GM23248 (cell line): Measurements from ENCODE around the gene CDX2. TPM values are rescaled to one million over a fixed set of nuclear protein-coding genes. Genes with fewer than 3 reads are reported as not detected.

ENCODE experiments used
- DNase-seq: peaks from one replicate; pipeline ENCODE4 v3.0.0-alpha.2; 2015
- H2AFZ ChIP-seq: fragments of 200-600 bp; sonication (generic); 2 replicates; pipeline ENCODE4 v1.6.1; 2016; ENCODE audit warnings: antibody characterized with exemption
- H3F3A ChIP-seq: fragments of 200-600 bp; sonication (generic); 2 replicates; pipeline ENCODE4 v1.6.1; 2016; ENCODE audit warnings: mild to moderate bottlenecking, antibody characterized with exemption, mixed run types; ENCODE audit not compliant: insufficient read depth
- H3K27ac ChIP-seq: fragments of 200-600 bp; sonication (generic); 2 replicates; pipeline ENCODE4 v1.5.1; 2016; ENCODE audit warnings: mild to moderate bottlenecking
- H3K27me3 ChIP-seq: fragments of 200-600 bp; sonication (generic); replicated peaks from 2 replicates; pipeline ENCODE4 v1.6.1; 2016; ENCODE audit warnings: mild to moderate bottlenecking; ENCODE audit not compliant: insufficient read depth
- H3K36me3 ChIP-seq: fragments of 200-600 bp; sonication (generic); 2 replicates; pipeline ENCODE4 v1.6.1; 2016; ENCODE audit warnings: low read depth, mild to moderate bottlenecking
- H3K4me1 ChIP-seq: fragments of 200-600 bp; sonication (generic); 2 replicates; pipeline ENCODE4 v1.6.1; 2016; ENCODE audit warnings: mild to moderate bottlenecking; ENCODE audit not compliant: insufficient read depth
- H3K4me2 ChIP-seq: fragments of 200-600 bp; sonication (generic); one replicate; pipeline ENCODE4 v1.6.1; 2016; ENCODE audit warnings: mild to moderate bottlenecking; ENCODE audit not compliant: unreplicated experiment
- H3K4me3 ChIP-seq: fragments of 200-600 bp; sonication (generic); 2 replicates; pipeline ENCODE4 v1.5.1; 2016; ENCODE audit warnings: mild to moderate bottlenecking
- H3K79me2 ChIP-seq: fragments of 200-600 bp; sonication (generic); 2 replicates; pipeline ENCODE4 v1.6.1; 2016; ENCODE audit warnings: mild to moderate bottlenecking; ENCODE audit not compliant: insufficient read depth
- H3K9ac ChIP-seq: fragments of 200-600 bp; sonication (generic); 2 replicates; pipeline ENCODE4 v1.6.1; 2016; ENCODE audit warnings: mild to moderate bottlenecking
- H3K9me2 ChIP-seq: fragments of 200-600 bp; sonication (generic); 2 replicates; pipeline ENCODE4 v1.6.1; 2016; ENCODE audit warnings: mixed run types, mild to moderate bottlenecking, moderate library complexity; ENCODE audit not compliant: insufficient read depth
- H3K9me3 ChIP-seq: fragments of 200-600 bp; sonication (generic); one replicate; pipeline ENCODE4 v1.6.1; 2017; ENCODE audit warnings: low read depth
- H4K20me1 ChIP-seq: fragments of 200-600 bp; sonication (generic); 2 replicates; pipeline ENCODE4 v1.6.0; 2016; ENCODE audit not compliant: insufficient read depth
- EZH2 ChIP-seq: fragments of 200-600 bp; sonication (generic); IDR thresholded peaks from 2 replicates; pipeline ENCODE4 v1.6.1; 2018; ENCODE audit warnings: antibody characterized with exemption, mild to moderate bottlenecking; ENCODE audit not compliant: insufficient read depth, poor library complexity, severe bottlenecking
- EZH2phosphoT487 ChIP-seq: fragments of 200-600 bp; sonication (generic); IDR thresholded peaks from 2 replicates; pipeline ENCODE4 v1.6.1; 2018; ENCODE audit warnings: antibody characterized with exemption, moderate library complexity, mild to moderate bottlenecking, low read depth; ENCODE audit not compliant: insufficient read depth
- WGBS, 2 experiments: methylation state at CpG; one replicate each; pipeline ENCODE4 v1.1.6; 2015 to 2017; ENCODE audit warnings: low lambda C conversion rate in 2 of 2, low coverage in 1 of 2; ENCODE audit errors: missing lambda C conversion rate in 2 of 2; 5-methylcytosine and 5-hydroxymethylcytosine counted together
- in situ Hi-C: fragments of 300-500 bp; cut with MboI; formaldehyde crosslinking; loops from 2 replicates; pipeline ENCODE4 v1.15.0; 2020
- polyA plus RNA-seq: library from polyadenylated mRNA; unstranded; fragments of >200 nt; fragmentation: Nextera tagmentation; extraction: Ambion mirVana; gene quantifications from 2 replicates; pipeline ENCODE4 v1.2.1, GENCODE V29; 2016
- total RNA-seq: library from RNA; depleted of rRNA; stranded (reverse); fragments of >200 nt; shearing (Covaris generic); gene quantifications from 2 replicates; pipeline ENCODE4 v1.2.3, GENCODE V29; 2014

The CDX2 gene
- total and polyA plus RNA-seq, 2 experiments from 2014 or later, result not detected

GRCh38 chr13:27988520-27988919 lies 19.4 kb upstream of the CDX2 start, which contains the start of gene URAD:
Gene URAD (minus strand): TSS chr13:27988693. CDS start chr13:27988637, 56 bp downstream.
- Histone ChIP-seq H3K79me2 (no peaks in the 10 kb centered on the region), H3K27ac (no peak within 1 kb of the TSS), H2AFZ (no peak within 1 kb of the TSS), H3K36me3 (no peaks in the 10 kb centered on the region), H3K9me2 (no peaks in the 10 kb centered on the region), H3K4me3 (no peak within 1 kb of the TSS), H3K27me3 (peaks cover 33% of the 10 kb centered on the region), H3K4me2 (no peak within 1 kb of the TSS), H3F3A (no peaks in the 10 kb centered on the region), H3K9me3 (no peaks in the 10 kb centered on the region), H4K20me1 (no peaks in the 10 kb centered on the region), H3K9ac (no peak within 1 kb of the TSS), H3K4me1 (no peaks in the 10 kb centered on the region)
- WGBS, 2 experiments, result 42 to 44% methylated on average over 11 of the region's 11 CpGs
- in situ Hi-C loops, result loop anchor here (10.0 to 25.0 kb wide), 3 partner anchors 154 to 1001 kb away; no protein-coding TSS in a partner anchor
- no peak for TF ChIP-seq EZH2phosphoT487
- no peak for TF ChIP-seq EZH2
- DNase-seq, result no peak

GRCh38 chr13:27985600-27985999 lies 16.5 kb upstream of the CDX2 start:
- Histone ChIP-seq H3K4me3 (no peak overlapping the region), H3K9me2 (no peaks in the 10 kb centered on the region), H3K9ac (no peak overlapping the region), H4K20me1 (no peaks in the 10 kb centered on the region), H3K4me1 (no peaks in the 10 kb centered on the region), H3K36me3 (no peaks in the 10 kb centered on the region), H3K9me3 (no peaks in the 10 kb centered on the region), H3K27ac (no peak overlapping the region), H3K79me2 (no peaks in the 10 kb centered on the region), H3K27me3 (peaks cover 54% of the 10 kb centered on the region), H2AFZ (no peak overlapping the region), H3K4me2 (no peak overlapping the region), H3F3A (no peaks in the 10 kb centered on the region)
- WGBS, 2 experiments, result 42 to 47% methylated on average over 1 of the region's 1 CpG
- TF ChIP-seq EZH2 (no peak), EZH2phosphoT487 (no peak)
- in situ Hi-C loops, result loop anchor here (10.0 to 25.0 kb wide), 3 partner anchors 151 to 998 kb away; no protein-coding TSS in a partner anchor
- no peak for DNase-seq

- Histone ChIP-seq H4K20me1 (no peaks in the 10 kb centered on the region), H3K4me3 (no peak overlapping the region), H3K4me1 (no peaks in the 10 kb centered on the region), H3K27me3 (peaks cover 60% of the 10 kb centered on the region), H3K9me2 (no peaks in the 10 kb centered on the region), H3K27ac (no peak overlapping the region), H3K9me3 (no peaks in the 10 kb centered on the region), H3F3A (no peaks in the 10 kb centered on the region), H3K4me2 (no peak overlapping the region), H2AFZ (no peak overlapping the region), H3K36me3 (no peaks in the 10 kb centered on the region), H3K79me2 (no peaks in the 10 kb centered on the region), H3K9ac (no peak overlapping the region)
- in situ Hi-C loops, result loop anchor here (10.0 to 25.0 kb wide), 3 partner anchors 148 to 995 kb away; no protein-coding TSS in a partner anchor
- no peak for DNase-seq
- 42 to 47% methylated on average over 2 of the region's 2 CpGs for WGBS, 2 experiments
- TF ChIP-seq EZH2phosphoT487 (no peak), EZH2 (no peak)
These were observed 13.2 kb upstream of the CDX2 start for GRCh38 chr13:27982361-27982760.

- H3K36me3 ChIP-seq, result no peaks in the 10 kb centered on the region
- H2AFZ ChIP-seq, result no peak overlapping the region
- WGBS, 2 experiments, result 3 to 6% methylated on average over 11 of the region's 11 CpGs
- no peak overlapping the region for H3K4me3 ChIP-seq
- no peaks in the 10 kb centered on the region for H3K4me1 ChIP-seq
- DNase-seq, result no peak
- H3F3A ChIP-seq, result no peaks in the 10 kb centered on the region
- no peak overlapping the region for H3K27ac ChIP-seq
- H3K4me2 ChIP-seq, result no peak overlapping the region
- peak; percentile 56 for TF ChIP-seq EZH2
- no peak for TF ChIP-seq EZH2phosphoT487
- H3K9ac ChIP-seq, result no peak overlapping the region
- no peaks in the 10 kb centered on the region for H3K9me3 ChIP-seq
- H4K20me1 ChIP-seq, result no peaks in the 10 kb centered on the region
- no peaks in the 10 kb centered on the region for H3K79me2 ChIP-seq
- in situ Hi-C loops, result loop anchor here (10.0 to 25.0 kb wide), 3 partner anchors 146 to 994 kb away; no protein-coding TSS in a partner anchor
- no peaks in the 10 kb centered on the region for H3K9me2 ChIP-seq
- H3K27me3 ChIP-seq, result peaks cover 70% of the 10 kb centered on the region
These were observed 12.0 kb upstream of the CDX2 start for GRCh38 chr13:27981006-27981708.
